RWPE2 (cell line): ENCODE results near the gene FZD7.

Source experiments
- ATAC-seq: fragments of 200-7000 bp; cut with Tn5 transposase; 3 replicates; pipeline ENCODE4 v1.9.1; 2021; ENCODE audit warnings: low read depth
- DNase-seq: peaks from one replicate; pipeline ENCODE4 v3.0.0-alpha.2; 2020; ENCODE audit warnings: low spot score
- H3K27ac ChIP-seq: fragments of 450-650 bp; 2 replicates; pipeline ENCODE4 v1.5.1; 2017; ENCODE audit warnings: mild to moderate bottlenecking; ENCODE audit not compliant: poor library complexity, severe bottlenecking
- H3K27me3 ChIP-seq: fragments of 250-450 bp; sonication (Bioruptor Pico); 2 replicates; pipeline ENCODE4 v1.5.1; 2021; ENCODE audit warnings: mild to moderate bottlenecking, moderate library complexity; ENCODE audit not compliant: insufficient read depth, poor library complexity, severe bottlenecking
- H3K36me3 ChIP-seq: fragments of 250-450 bp; sonication (Bioruptor Pico); 2 replicates; pipeline ENCODE4 v1.5.1; 2020; ENCODE audit warnings: low read depth, mild to moderate bottlenecking, moderate library complexity
- H3K4me1 ChIP-seq: fragments of 250-450 bp; sonication (Bioruptor Pico); 2 replicates; pipeline ENCODE4 v1.5.1; 2021; ENCODE audit warnings: mild to moderate bottlenecking, moderate library complexity; ENCODE audit not compliant: insufficient read depth, poor library complexity, severe bottlenecking
- H3K4me3 ChIP-seq: fragments of 250-450 bp; sonication (Bioruptor Pico); 2 replicates; pipeline ENCODE4 v1.5.1; 2021; ENCODE audit warnings: mild to moderate bottlenecking, moderate library complexity; ENCODE audit not compliant: severe bottlenecking
- H3K9me3 ChIP-seq: fragments of 250-450 bp; sonication (Bioruptor Pico); 2 replicates; pipeline ENCODE4 v1.5.1; 2021; ENCODE audit warnings: mild to moderate bottlenecking, moderate library complexity; ENCODE audit not compliant: severe bottlenecking
- TF ChIP-seq, protein P1 (sequence below): fragments of 450-650 bp; IDR thresholded peaks from one replicate; pipeline ENCODE4 v1.5.1; 2017; ENCODE audit warnings: mild to moderate bottlenecking, moderate library complexity; ENCODE audit not compliant: poor library complexity, severe bottlenecking

Gene FZD7

DNA sequence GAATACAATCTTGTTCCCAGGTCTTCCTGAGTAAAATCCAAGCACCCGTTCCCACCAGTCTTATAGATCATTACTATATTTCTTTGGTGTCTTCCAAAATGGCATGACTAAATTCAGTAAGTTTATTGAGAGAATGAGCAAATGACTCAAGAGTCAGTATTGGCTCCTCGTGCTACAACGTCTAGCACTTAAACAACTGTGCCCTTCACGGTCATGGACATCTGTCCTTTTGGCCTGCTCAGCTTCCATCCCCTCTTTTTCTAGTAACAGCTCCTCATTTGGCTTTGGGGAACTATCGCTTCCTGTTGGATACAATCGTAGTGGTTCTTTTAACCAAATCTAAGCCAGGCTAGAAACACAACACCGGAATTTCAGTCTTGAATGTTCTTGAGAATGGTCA is 24.1 kb upstream of the FZD7 start:
- no peaks in the 10 kb centered on the region for H3K36me3 ChIP-seq
- no peak overlapping the region for H3K27ac ChIP-seq
- no peak for ATAC-seq
- H3K4me3 ChIP-seq: no peak overlapping the region
- H3K4me1 ChIP-seq: no peaks in the 10 kb centered on the region
- no peaks in the 10 kb centered on the region for H3K27me3 ChIP-seq
- no peaks in the 10 kb centered on the region for H3K9me3 ChIP-seq
- no peak for DNase-seq
- TF ChIP-seq, protein P1, sequence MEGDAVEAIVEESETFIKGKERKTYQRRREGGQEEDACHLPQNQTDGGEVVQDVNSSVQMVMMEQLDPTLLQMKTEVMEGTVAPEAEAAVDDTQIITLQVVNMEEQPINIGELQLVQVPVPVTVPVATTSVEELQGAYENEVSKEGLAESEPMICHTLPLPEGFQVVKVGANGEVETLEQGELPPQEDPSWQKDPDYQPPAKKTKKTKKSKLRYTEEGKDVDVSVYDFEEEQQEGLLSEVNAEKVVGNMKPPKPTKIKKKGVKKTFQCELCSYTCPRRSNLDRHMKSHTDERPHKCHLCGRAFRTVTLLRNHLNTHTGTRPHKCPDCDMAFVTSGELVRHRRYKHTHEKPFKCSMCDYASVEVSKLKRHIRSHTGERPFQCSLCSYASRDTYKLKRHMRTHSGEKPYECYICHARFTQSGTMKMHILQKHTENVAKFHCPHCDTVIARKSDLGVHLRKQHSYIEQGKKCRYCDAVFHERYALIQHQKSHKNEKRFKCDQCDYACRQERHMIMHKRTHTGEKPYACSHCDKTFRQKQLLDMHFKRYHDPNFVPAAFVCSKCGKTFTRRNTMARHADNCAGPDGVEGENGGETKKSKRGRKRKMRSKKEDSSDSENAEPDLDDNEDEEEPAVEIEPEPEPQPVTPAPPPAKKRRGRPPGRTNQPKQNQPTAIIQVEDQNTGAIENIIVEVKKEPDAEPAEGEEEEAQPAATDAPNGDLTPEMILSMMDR: no peak

DNA sequence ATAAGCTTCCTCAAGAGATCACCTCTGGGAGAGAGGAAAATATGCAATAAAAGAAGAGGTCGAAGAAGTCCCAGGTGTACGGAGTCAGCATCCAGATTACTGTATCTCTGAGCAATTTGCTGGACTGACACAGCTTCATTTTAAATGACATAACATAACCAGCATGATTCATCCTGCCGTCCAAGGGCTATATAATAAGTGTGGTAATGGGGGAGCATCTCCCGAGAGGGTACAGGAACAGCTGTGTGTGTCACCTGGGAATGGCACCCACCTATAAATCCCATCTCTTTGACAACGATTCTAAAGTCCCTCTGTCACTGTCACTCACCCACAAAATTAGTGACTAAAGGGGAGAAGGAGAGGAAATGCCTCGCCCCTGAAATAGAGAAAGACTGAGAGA is 19.3 kb upstream of the FZD7 start:
- DNase-seq: no peak

DNA sequence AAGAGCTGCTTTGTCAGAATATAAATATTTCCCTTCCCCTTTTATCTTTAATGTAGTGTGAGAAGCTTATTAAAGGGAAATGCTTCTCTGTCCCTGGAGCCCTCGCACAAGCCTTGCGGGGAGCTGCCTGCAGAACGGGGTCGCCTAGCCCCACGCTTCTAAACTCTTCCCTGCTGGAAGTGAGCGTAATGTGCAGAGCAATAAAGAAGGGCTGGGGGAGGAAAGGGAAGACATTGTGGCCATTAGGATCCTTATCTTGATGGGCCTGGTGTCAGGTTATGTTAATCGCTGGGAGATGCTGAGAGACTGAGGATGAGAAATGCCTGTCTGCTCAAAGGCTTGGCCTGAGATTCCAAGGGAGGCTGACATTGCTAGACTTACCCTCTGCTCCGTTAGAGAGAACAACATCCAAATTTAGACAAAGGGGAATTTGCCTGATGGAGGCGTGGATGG is 18.9 kb upstream of the FZD7 start:
- ATAC-seq (no peak), DNase-seq (no peak)
- Histone ChIP-seq H3K27ac (no peak overlapping the region), H3K27me3 (no peaks in the 10 kb centered on the region), H3K9me3 (no peaks in the 10 kb centered on the region), H3K4me3 (no peak overlapping the region), H3K36me3 (no peaks in the 10 kb centered on the region), H3K4me1 (no peaks in the 10 kb centered on the region)
- TF ChIP-seq, protein P1: no peak

More for the DNA sequence above, 19.3 kb upstream of the FZD7 start:
- peak; percentile 56; the same call in 2 of the 3 replicates for ATAC-seq
- Histone ChIP-seq H3K4me3 (no peak overlapping the region), H3K4me1 (no peaks in the 10 kb centered on the region), H3K27ac (no peak overlapping the region), H3K27me3 (no peaks in the 10 kb centered on the region), H3K36me3 (no peaks in the 10 kb centered on the region), H3K9me3 (no peaks in the 10 kb centered on the region)
- TF ChIP-seq, protein P1: no peak

DNA sequence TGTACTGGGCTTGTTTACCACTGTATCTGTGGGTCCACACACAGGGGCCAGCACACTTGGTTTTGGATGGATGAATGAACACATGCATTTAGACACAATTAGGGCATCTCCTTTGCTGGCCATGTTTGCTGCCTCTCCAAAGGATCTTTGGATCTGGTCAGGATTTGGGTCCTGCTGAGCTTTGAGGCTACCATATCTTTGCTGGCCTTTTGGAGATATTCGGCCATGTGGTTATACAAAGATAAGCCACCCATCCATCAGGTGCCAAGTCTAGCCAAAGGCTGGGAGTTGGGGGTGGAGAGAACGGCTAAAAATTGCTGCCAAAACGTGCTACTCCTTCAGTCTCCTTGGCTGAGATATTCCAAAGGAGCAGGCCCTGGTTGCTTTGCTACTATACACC is 18.2 kb upstream of the FZD7 start:
- H3K36me3 ChIP-seq: no peaks in the 10 kb centered on the region
- ATAC-seq (no peak), DNase-seq (no peak)
- H3K27me3 ChIP-seq: no peaks in the 10 kb centered on the region
- no peak overlapping the region for H3K27ac ChIP-seq
- H3K9me3 ChIP-seq: no peaks in the 10 kb centered on the region
- TF ChIP-seq, protein P1: no peak
- H3K4me3 ChIP-seq: no peak overlapping the region
- no peaks in the 10 kb centered on the region for H3K4me1 ChIP-seq

DNA sequence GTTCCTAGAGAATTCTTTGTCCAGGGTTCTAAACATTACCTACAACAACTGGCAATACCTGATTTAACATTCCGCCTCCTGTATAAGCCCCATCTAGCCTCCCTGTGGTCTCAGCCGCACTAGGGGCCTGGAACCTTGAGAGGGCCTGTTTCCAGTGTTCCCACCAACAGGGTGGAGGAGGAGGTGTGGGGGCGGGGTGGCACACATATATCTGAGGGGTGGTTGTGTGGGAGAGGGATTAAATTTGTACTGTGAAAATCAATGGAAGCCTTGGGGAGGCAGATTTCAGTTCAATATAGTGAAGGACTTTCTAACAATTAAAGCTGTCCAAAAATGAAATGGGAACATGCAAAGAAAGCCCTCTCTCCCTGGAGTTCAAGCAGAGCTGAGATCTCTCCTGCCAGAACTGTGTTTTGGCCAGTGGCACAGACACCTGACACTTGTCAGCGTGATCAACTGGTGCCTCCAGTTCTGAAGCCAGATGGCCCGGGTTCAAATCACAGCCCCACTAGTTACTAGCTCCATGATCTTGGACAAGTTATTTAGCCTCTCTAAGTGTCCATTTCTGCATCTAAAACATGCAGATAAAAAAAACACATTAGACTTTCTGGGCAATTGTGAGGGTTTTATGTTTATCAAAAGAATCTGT is 17.0 kb upstream of the FZD7 start:
- TF ChIP-seq, protein P1: no peak
- no peak overlapping the region for H3K27ac ChIP-seq
- H3K4me3 ChIP-seq: no peak overlapping the region
- ATAC-seq: no peak
- H3K27me3 ChIP-seq: no peaks in the 10 kb centered on the region
- H3K9me3 ChIP-seq: no peaks in the 10 kb centered on the region
- H3K4me1 ChIP-seq: no peaks in the 10 kb centered on the region
- H3K36me3 ChIP-seq: no peaks in the 10 kb centered on the region
- DNase-seq: no peak
